SW480 (cell line): ENCODE measurements around the gene NR1I3.
A peak's percentile ranks its signal among the peaks of the same experiment; 100 is the strongest.
"Not testable (repeated sequence)": the region's sequence is repeated elsewhere in the genome, so short reads cannot be mapped to it uniquely, and the experiment has no call there.

Experiments used
- DNase-seq: peaks from one replicate; pipeline ENCODE4 v3.0.0-alpha.2; 2016; ENCODE audit warnings: low spot score

The NR1I3 gene, protein sequence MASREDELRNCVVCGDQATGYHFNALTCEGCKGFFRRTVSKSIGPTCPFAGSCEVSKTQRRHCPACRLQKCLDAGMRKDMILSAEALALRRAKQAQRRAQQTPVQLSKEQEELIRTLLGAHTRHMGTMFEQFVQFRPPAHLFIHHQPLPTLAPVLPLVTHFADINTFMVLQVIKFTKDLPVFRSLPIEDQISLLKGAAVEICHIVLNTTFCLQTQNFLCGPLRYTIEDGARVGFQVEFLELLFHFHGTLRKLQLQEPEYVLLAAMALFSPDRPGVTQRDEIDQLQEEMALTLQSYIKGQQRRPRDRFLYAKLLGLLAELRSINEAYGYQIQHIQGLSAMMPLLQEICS

DNA sequence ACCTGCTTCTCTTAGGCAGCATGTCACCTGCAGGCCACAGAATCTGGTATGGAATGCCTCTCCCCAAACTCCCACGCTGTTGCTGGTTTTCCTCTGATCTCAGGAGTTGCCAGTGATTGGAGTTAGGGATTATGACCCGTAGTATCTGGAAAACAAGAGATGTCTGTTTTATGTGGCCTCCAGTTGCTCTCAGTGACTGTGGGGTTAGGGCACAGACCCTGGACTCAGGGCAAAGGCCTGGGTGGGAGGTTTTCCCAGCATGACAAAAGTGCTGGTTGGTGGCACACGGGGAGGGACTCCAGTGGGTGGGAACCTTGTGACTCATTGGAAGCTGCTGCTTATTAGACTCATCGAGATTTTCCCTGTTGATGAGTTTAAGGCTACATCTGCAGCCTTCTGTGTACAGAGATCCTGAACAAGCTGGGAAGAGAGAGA, at the start of gene NR1I3:
TSS of gene NR1I3 (minus strand) at position 165 of the 435 bp plus-strand sequence. CDS start 1,638 bp downstream, outside the sequence.
- peak; percentile 67 for DNase-seq

DNA sequence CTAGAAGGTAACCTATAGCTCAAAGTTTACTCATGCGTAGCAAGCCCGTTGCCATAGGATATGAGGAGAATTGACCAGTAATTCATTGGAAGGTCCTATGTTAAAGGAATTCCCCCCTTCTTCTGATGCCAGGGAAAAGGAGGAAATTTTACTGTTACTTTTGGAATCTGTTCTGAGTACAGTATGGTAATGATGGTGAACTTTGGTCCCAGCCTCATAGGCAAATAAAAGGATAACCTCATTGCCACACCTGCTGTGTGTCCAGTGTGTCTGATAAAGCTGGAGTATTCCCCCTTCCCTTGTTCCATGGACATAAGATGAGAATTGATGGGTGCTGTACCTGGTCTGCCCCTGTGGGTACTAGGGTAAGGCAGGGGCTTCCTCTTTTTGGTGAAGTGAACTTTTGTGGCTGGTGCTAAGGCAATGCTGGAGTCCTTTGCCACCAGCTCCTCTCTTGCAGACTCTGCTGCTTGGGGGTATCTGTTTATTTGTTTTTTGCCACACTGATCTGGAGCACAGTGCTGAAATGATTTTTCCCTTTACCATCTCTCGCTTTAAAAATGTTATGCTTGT, 49.6 kb upstream of the NR1I3 start:
- DNase-seq, result no peak

DNA sequence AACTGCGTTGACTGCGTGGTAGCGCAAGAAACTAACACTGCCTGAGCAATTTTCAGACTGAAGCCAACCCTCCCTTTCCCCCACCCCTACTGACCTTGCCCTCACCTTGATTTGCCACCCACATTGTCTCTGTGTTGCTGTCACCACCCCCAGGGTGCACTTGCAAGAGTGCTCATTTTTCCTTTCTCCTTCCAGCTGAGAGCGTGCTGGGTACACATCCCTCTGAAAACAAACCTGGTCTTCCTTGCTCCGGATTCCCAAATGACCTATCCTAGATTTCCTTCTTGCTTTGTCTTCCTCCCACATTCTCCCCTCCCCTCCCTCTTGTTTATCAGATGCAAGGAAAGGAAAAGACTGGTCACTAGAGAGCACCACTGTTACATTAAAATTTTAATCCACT, 47.5 kb upstream of the NR1I3 start:
- no peak for DNase-seq

DNA sequence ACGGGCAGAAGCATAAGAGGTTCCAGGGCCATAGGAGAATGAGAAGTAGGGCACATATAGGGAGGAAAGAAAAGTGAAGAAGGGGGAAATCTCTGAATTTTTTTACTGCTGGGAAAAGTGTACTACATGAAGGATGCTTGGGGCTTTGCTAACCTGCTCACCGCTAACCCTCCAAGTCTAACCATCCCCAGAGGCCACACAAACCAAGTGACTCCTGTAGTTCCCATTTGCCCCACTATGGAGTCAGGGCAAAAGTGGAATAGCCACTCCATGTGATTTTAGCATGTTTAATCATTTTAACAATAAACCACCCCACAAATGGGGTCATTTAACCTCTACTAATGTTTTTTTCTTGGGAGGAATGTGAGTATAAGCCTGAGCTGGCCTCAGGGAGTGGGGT, 47.1 kb upstream of the NR1I3 start:
- DNase-seq, result no peak

DNA sequence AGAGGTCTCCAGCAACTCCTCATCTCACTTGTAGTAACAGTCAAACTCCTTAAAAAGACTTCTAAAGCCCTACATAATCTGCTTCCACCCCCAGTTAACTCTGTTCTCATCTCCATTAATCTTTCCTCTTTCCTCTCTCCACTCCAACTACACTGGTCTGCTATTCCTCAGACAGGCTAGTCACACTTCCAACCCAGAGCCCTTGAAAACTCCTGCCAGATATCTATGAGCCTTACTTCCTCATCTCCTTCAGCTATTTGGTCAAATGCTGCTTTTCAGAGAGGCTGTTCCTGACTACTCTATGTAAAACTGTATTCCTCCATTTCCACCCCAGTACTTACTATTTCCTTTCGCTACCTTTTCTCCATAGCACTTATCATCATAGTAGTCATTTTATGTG, 45.0 kb upstream of the NR1I3 start:
- no peak for DNase-seq

GRCh38 chr1:161274874-161275273, 36.9 kb upstream of the NR1I3 start:
- DNase-seq, result no peak

DNA sequence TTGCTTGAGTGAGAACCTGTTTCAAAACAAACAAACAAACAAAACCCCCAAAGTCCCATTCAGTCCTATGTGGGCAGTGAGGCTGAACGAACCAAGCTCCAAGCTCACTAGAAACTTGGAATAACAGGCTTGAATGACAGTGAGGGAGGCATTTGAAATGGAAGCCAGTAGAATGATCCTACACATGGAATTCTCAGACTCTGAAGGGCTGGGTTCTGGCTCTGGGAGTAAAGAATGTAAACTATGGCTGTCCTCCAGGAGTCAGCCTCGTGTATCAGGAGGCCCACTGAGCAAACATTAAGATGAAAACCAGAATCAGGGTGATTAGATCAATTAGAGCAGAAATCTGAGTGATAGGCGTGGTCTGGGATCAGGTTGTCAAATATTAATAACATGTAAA, 35.4 kb upstream of the NR1I3 start:
- no peak for DNase-seq

GRCh38 chr1:161267321-161267720, 29.3 kb upstream of the NR1I3 start:
- DNase-seq, result no peak

GRCh38 chr1:161266836-161267235, 28.8 kb upstream of the NR1I3 start:
- DNase-seq, result no peak

DNA sequence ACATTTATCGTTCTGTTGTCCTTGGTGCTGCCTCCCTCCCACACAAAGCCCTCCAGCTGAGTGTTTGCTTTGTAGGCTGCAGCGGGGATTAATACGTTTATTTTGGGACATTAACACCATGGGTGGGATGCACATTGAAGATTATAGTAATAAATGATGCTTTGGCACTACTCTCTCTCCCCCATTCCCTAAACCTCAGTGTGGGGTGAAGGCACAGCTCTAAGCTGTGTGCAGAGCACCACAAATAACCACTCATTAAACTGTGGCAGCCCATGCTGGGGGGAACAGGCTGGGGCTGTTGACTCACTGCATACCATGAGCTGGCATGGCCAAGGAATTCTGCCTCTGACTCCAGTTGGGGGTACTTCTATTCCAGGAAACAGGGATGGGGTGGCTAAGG, 28.2 kb upstream of the NR1I3 start:
- no peak for DNase-seq

DNA sequence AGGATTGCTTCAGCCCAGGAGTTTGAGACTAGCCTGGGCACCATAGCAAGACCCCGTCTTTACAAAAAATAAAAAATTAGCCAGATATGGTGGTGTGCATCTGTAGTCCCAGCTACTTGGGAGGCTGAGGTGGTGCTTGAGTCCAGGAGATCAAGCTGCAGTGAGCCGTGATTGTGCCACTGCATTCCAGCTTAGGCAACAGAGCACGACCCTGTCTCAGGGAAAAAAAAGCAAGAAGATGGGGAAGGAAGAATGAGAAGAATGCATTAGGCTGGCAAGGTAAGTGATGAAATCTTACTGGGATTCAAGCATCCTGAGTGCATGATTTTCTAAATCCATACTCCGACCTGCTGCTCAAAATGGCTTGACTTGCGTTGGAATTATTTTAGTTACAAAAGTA, 27.3 kb upstream of the NR1I3 start:
- DNase-seq, result no peak

- no peak for DNase-seq
Observed at GRCh38 chr1:161261261-161262235, 23.5 kb upstream of the NR1I3 start.

- no peak for DNase-seq
Observed at GRCh38 chr1:161260376-161261260, 22.6 kb upstream of the NR1I3 start.

GRCh38 chr1:161259765-161260164, 21.8 kb upstream of the NR1I3 start:
- DNase-seq, result no peak

GRCh38 chr1:161259345-161259702, 21.3 kb upstream of the NR1I3 start:
- DNase-seq, result no peak

DNA sequence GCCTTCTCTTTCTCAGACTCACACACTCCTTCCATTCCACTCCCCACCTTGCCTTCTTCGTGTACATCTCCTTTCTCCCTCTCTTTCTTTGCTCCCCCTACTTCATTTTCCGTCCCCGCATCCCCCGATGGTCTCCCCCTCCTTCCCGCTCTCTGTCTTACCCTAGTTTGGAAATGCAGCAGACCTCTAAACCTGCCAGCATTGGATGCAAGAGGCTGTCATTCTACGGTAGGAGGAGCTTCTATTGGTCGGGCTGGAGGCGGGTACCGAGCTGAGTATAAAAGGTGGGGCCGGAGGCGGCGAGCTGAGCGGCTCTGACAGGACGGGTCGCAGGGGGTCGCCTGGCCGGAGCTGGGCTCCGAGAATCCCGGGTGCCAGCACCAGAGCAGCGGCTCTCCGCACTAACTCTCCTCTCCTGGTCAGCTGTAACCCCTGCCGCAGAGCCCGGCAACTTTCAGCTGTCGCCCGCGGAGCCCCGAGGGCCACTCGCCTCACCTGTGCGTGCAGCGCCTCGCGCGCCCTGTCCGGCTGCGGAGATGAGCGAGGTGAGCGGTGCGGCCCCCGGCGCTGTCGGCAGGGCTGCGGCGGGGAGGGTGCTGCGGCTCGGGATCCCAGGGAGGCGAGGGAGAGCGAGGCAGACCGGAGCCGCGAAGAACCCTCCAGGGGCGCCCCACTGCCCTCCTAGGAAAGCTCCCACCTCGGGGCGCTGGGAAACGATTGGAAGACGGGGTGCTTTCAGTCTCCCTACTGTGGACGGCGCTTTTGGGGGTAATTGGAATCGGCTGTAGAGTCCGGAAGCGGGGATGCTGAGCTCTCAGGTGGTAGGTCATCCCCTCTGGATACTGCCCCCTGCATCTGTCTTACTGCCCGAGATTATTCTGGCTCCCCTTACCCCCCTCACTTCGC, 20.7 kb upstream of the NR1I3 start, which contains the start of gene PCP4L1:
TSS of gene PCP4L1 (plus strand) at position 307 of the 906 bp plus-strand sequence. CDS start at position 537, 230 bp downstream.
- DNase-seq, result no peak

DNA sequence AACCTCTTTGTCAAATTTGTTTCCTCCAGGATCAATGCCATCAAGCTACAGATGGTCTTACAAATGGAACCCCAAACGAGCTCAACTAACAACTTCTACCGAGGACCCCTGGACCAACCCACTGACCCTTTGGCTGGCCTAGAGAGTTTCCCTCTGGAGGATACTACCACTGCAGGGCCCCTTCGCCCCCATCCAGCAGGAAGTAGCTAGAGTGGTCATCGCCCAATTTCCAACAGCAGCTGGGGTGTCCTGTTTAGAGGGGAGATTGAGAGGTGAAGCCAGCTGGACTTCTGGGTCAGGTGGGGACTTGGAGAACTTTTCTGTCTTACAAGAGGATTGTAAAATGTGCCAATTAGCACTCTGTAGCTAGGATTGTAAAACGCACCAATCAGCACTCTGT, 19.1 kb upstream of the NR1I3 start:
- DNase-seq, result not testable (repeated sequence)

GRCh38 chr1:161255955-161256520, 18.0 kb upstream of the NR1I3 start:
- DNase-seq, result not testable (repeated sequence)

DNA sequence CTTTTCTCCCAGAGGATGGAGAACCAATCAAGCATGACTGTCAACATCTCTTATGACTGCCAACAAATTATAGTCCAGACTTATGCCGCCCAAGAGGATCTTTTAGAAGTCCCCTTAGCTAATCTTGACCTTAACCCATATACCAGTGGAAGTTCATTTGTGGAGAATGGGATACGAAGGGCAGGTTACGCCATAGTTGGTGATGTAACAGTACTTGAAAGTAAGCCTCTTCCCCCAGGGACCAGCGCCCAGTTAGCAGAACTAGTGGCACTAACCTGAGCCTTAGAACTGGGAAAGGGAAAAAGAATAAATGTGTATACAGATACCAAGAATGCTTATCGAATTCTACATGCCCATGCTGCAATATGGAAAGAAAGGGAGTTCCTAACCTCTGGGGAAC, 17.3 kb upstream of the NR1I3 start:
- not testable (repeated sequence) for DNase-seq

GRCh38 chr1:161251579-161251978, 13.6 kb upstream of the NR1I3 start:
- DNase-seq, result no peak
